Activated T-helper 1 cell treated with Interleukin-2 at 50 U/mL for 16 hours (primary cell): ENCODE measurements around the gene LEPR.
"Not testable (repeated sequence)": the region's sequence is repeated elsewhere in the genome, so short reads cannot be mapped to it uniquely, and the experiment has no call there.

Experiments used
- DNase-seq: peaks from one replicate; pipeline ENCODE4 v3.0.0-alpha.2; 2020; ENCODE audit warnings: low read depth

LEPR gene, protein sequence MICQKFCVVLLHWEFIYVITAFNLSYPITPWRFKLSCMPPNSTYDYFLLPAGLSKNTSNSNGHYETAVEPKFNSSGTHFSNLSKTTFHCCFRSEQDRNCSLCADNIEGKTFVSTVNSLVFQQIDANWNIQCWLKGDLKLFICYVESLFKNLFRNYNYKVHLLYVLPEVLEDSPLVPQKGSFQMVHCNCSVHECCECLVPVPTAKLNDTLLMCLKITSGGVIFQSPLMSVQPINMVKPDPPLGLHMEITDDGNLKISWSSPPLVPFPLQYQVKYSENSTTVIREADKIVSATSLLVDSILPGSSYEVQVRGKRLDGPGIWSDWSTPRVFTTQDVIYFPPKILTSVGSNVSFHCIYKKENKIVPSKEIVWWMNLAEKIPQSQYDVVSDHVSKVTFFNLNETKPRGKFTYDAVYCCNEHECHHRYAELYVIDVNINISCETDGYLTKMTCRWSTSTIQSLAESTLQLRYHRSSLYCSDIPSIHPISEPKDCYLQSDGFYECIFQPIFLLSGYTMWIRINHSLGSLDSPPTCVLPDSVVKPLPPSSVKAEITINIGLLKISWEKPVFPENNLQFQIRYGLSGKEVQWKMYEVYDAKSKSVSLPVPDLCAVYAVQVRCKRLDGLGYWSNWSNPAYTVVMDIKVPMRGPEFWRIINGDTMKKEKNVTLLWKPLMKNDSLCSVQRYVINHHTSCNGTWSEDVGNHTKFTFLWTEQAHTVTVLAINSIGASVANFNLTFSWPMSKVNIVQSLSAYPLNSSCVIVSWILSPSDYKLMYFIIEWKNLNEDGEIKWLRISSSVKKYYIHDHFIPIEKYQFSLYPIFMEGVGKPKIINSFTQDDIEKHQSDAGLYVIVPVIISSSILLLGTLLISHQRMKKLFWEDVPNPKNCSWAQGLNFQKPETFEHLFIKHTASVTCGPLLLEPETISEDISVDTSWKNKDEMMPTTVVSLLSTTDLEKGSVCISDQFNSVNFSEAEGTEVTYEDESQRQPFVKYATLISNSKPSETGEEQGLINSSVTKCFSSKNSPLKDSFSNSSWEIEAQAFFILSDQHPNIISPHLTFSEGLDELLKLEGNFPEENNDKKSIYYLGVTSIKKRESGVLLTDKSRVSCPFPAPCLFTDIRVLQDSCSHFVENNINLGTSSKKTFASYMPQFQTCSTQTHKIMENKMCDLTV

GRCh38 chr1:65420590-65421350, at the start of gene LEPR, which contains the start of gene LEPROT:
Gene LEPR, plus strand, starts transcription at chr1:65420668. Its CDS starts 144,898 bp downstream, at chr1:65565566.
Gene LEPROT, plus strand, starts transcription at chr1:65420668. Its CDS starts 57 bp downstream, at chr1:65420725.
- DNase-seq: no peak

DNA sequence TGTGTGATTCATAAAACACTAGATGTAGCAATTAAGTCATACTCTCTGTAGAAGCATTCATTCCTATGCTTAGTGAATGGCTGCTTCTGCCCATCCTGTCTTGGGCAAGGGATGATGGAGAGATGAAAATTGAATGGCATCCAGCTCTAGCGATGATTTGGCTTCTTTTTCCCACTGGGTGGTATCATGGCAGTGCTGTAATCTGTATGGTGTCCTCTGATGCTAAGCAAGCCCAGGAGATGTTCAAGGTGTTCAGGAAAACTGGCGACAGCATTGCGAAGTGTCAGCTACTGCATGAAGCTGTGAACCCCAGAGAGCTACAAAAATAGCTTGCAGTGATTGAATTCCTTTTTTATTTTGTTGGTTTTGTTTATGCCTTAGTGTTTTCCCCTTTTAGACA, 48.9 kb upstream of the LEPR start:
- DNase-seq: no peak

DNA sequence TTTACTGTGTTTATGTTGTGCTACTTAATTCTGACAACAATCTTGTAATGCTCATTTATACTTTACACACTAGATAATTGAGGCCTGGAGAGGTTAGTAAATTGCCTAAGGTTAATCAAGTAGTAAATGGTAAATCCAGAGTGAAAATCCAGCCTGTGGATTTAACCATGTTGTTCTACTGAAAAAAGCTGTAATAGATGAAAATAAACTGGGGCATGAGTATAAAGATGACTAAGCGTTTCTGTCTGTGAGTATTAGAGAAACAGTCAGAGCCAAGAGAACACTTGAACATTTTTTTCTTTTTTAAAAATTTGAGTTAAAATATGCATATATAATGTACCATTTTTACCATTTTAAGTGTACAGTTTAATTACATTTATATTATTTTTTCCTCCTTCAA, 47.9 kb upstream of the LEPR start:
- no peak for DNase-seq

GRCh38 chr1:65377496-65378246, 42.8 kb upstream of the LEPR start:
- no peak for DNase-seq

- DNase-seq: no peak
Observed at GRCh38 chr1:65378247-65378946, 42.1 kb upstream of the LEPR start.

DNA sequence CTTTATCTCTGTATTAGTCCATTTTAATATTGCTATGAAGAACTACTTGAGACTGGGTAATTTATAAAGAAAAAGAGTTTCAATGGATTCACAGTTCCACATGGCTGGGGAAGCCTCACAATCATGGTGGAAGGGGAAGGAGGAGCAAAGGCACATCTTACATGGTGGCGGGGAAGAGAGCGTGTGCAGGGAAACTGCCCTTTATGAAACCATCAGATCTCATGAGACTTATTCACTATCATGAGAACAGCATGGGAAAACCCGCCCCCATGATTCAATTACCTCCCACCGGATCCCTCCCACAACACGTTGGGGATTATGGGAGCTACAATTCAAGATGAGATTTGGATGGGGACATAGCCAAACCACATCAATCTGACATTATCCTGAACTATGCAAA, 36.0 kb upstream of the LEPR start:
- DNase-seq: not testable (repeated sequence)

GRCh38 chr1:65386439-65386838, 34.0 kb upstream of the LEPR start:
- no peak for DNase-seq

GRCh38 chr1:65387821-65388220, 32.6 kb upstream of the LEPR start:
- DNase-seq: no peak

- no peak for DNase-seq
Observed at GRCh38 chr1:65388908-65389695, 31.4 kb upstream of the LEPR start.

DNA sequence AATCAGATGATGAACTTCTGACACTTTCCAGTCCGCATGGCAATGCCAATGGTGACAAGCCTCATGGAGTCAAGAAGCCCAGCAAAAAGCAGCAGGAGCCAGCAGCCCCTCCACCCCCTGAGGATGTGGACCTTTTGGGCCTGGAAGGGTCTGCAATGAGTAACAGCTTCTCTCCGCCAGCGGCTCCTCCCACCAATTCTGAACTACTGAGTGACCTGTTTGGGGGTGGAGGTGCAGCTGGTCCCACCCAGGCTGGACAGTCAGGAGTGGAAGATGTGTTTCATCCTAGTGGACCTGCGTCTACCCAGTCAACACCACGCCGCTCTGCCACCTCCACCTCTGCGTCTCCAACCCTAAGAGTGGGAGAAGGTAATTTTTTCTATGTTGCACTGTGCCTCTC, 28.0 kb upstream of the LEPR start:
- no peak for DNase-seq

DNA sequence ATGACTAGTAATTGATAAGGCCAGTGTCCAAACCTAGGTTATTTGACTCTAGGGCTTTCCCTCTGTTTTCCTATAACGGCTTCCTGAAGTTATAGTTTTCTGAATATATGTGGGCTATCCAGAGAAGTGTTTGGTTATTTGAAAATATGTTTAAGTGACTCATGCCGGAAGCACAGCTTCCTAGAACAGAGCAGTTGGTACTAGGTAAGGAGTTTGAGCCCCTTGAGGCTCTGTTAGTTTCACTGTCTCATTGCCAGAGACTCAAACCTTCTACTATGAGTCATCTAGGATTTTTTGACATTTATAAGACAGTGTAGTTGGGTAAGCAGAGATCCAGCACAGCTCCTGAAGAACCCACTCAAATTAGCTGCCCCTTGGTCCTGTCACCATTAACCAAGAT, 27.1 kb upstream of the LEPR start:
- DNase-seq: no peak

GRCh38 chr1:65393928-65394327, 26.5 kb upstream of the LEPR start:
- no peak for DNase-seq

GRCh38 chr1:65395887-65396612, 24.4 kb upstream of the LEPR start:
- DNase-seq: no peak

DNA sequence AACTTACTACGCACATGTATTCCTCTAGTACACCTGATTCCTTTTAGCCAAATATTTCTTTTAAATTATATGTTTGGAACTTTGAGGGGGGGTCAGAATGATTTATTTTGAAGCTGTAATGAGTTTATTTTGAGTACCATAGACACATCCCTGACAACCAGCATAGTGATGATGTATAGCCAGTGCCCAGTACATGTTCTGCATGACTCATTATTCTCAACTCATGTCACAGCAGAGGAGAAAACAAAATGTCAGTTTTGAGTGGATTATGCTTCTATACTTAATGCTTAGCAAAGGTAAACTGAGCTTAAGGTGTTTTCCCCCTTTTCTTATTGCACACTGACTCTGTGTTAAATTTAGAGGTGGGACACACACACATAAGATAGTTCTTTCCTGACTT, 22.4 kb upstream of the LEPR start:
- DNase-seq: no peak

GRCh38 chr1:65399003-65399402, 21.5 kb upstream of the LEPR start:
- DNase-seq: no peak

DNA sequence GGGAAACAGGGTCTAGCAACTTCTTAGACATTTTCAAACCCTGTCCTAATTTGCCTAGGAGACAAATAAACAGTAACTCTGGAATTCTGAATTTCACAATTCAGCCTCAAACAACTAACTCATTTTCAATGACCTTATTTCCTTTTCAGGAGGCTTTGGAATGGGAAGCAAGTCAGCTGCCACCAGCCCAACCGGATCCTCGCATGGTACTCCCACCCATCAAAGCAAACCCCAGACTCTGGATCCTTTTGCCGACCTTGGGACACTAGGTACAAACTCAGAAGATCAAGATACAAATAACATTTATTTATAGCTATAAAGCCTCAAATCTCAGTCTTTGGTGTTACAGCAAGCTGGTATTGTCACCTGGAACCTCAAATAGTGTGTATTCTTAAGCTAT, 18.9 kb upstream of the LEPR start:
- DNase-seq: no peak

DNA sequence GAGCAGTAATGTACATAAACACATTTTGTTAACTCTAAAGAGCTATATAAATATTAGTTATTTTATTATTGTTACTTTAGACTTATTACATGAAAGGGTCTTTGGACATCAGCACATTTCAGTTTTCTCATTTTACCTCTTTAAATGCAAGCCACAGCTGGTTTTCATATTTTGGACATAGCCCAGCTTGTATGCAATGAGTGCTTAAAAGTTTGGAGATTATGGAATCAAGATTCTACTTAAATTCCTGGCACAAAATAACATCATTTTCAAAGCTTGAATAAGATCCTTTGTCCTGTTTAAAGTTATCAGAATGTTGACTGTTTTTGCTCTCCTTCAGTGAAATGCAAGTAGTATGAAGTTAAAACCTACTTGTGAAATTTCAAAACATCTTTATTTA, 15.5 kb upstream of the LEPR start:
- DNase-seq: no peak

DNA sequence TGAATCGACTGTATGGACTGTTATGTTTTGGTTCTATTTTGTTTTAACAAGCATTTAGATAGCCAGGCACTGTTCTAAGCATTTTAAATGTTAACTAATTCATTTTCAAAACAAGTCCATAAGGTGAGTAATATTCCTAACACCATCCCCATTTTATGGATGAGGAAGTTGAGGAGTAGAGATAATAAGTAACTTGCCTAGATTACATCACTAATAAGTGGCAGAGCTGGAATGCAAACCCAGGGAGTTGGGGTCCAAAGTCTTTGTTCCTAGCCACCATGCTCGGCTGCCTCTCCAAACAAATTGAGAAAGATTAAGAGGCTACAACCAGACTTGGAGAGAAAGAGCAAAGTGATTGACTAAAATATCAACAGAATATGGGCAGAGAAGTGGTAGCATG, 12.6 kb upstream of the LEPR start:
- DNase-seq: no peak

DNA sequence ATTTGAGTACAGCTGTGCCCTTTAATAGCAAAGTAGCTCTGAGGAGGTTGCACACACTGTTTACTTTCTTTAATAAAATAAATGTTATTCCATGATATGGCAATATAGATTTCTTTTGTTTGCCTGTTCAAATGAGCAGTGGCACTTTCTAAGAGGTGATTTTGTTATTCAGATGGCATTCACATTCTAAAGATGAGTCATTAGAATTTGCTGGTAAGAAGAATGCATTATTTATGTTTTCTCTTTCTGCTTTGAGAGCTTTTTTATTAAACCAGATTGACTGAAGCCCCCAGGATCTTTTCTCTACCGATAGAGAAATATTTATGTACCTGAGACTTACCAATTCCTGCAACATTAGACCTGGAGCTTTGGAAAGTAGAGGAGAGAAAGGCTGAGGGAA, 11.2 kb upstream of the LEPR start:
- no peak for DNase-seq
